H1 (cell line): ENCODE measurements around the gene CDC14B. TPM values are rescaled to one million over a fixed set of nuclear protein-coding genes. Genes with fewer than 3 reads are reported as not detected.

ENCODE experiments used
- CTCF ChIA-PET: fragments of 300-600 bp; sonication (Branson Sonifier 250); formaldehyde crosslinking; loops from one replicate; lab custom pipeline; 2021; ENCODE audit not compliant: partially characterized antibody; lab: Charles Lee
- POLR2A ChIA-PET: fragments of 300-600 bp; sonication (Branson Sonifier 250); formaldehyde crosslinking; loops from one replicate; lab custom pipeline; 2021; ENCODE audit warnings: inconsistent platforms; ENCODE audit not compliant: partially characterized antibody; lab: Charles Lee
- DNase-seq, 2 experiments: peaks; one replicate each; pipeline versions ENCODE4 v3.0.0 to v3.0.0-alpha.2; 2010 to 2022; ENCODE audit warnings: low spot score in 2 of 2, low read depth in 1 of 2, mixed read lengths in 1 of 2
- FAIRE-seq: peaks from 2 replicates; lab custom pipeline; 2011; peaks lifted over from hg19 to GRCh38; lab: Jason Lieb, UNC
- H2AFZ ChIP-seq: 2 replicates; pipeline ENCODE4 v1.8.1; 2012; ENCODE audit warnings: low read length, inconsistent platforms
- H2AK5ac ChIP-seq: 2 replicates; pipeline ENCODE4 v1.6.1; 2013; ENCODE audit warnings: low read depth, low read length
- H2BK120ac ChIP-seq: replicated peaks from 2 replicates; pipeline ENCODE3; 2013; ENCODE audit warnings: low read depth, low read length, inconsistent platforms
- H2BK12ac ChIP-seq: 2 replicates; pipeline ENCODE4 v1.6.1; 2013; ENCODE audit warnings: low read depth, low read length
- H2BK15ac ChIP-seq: 2 replicates; pipeline ENCODE4 v1.6.1; 2013; ENCODE audit warnings: low read length
- H2BK20ac ChIP-seq: 2 replicates; pipeline ENCODE4 v1.6.1; 2013; ENCODE audit warnings: low read length
- H2BK5ac ChIP-seq: 2 replicates; pipeline ENCODE4 v1.6.1; 2013; ENCODE audit warnings: low read depth, low read length
- H3K14ac ChIP-seq: 2 replicates; pipeline ENCODE4 v1.6.1; 2013; ENCODE audit warnings: inconsistent platforms; ENCODE audit not compliant: insufficient read length
- H3K18ac ChIP-seq: 2 replicates; pipeline ENCODE4 v1.6.1; 2013; ENCODE audit warnings: low read length; ENCODE audit errors: extremely low read depth
- H3K23ac ChIP-seq: 2 replicates; pipeline ENCODE4 v1.6.1; 2013; ENCODE audit warnings: inconsistent platforms; ENCODE audit not compliant: insufficient read length
- H3K23me2 ChIP-seq: 2 replicates; pipeline ENCODE4 v1.6.1; 2013; ENCODE audit warnings: low read depth, low read length
- H3K27ac ChIP-seq: 2 replicates; pipeline ENCODE4 v1.6.1; 2011; ENCODE audit warnings: low read depth, low read length, inconsistent platforms
- H3K27me3 ChIP-seq, 4 experiments: replicated peaks in 1 of 4; 1 replicate in 1 of 4; 2 replicates in 3 of 4; pipeline versions ENCODE4 v1.6.1 to v1.8.1; 2011 to 2013; ENCODE audit warnings: low read length in 3 of 4, mild to moderate bottlenecking in 3 of 4, inconsistent platforms in 2 of 4, mixed read lengths in 2 of 4, moderate library complexity in 1 of 4; ENCODE audit not compliant: control insufficient read depth in 3 of 4, insufficient read depth in 3 of 4; ENCODE audit errors: extremely low read depth in 1 of 4
- H3K36me3 ChIP-seq, 4 experiments: 2 replicates each; pipeline versions ENCODE4 v1.6.1 to v1.8.1; 2011 to 2013; ENCODE audit warnings: mild to moderate bottlenecking in 4 of 4, low read length in 3 of 4, moderate library complexity in 2 of 4, control low read depth in 1 of 4, inconsistent platforms in 1 of 4; ENCODE audit not compliant: insufficient read depth in 4 of 4, control insufficient read depth in 2 of 4
- H3K4ac ChIP-seq: replicated peaks from 2 replicates; pipeline ENCODE3; 2013; ENCODE audit warnings: low read length, low read depth, mixed read lengths, inconsistent platforms; ENCODE audit not compliant: insufficient read length
- H3K4me1 ChIP-seq, 4 experiments: replicated peaks in 1 of 4; 1 replicate in 1 of 4; 2 replicates in 3 of 4; pipeline versions ENCODE4 v1.6.1 to v1.8.1; 2011 to 2013; ENCODE audit warnings: low read length in 3 of 4, inconsistent platforms in 2 of 4, mixed read lengths in 1 of 4; ENCODE audit not compliant: insufficient read depth in 4 of 4, control insufficient read depth in 3 of 4
- H3K4me2 ChIP-seq, 2 experiments: 2 replicates each; pipeline versions ENCODE4 v1.6.1 to v1.8.1; 2011 to 2013; ENCODE audit warnings: low read depth in 2 of 2, low read length in 2 of 2, control low read depth in 1 of 2, inconsistent platforms in 1 of 2, mild to moderate bottlenecking in 1 of 2; ENCODE audit not compliant: insufficient read depth in 1 of 2
- H3K4me3 ChIP-seq, 4 experiments: fragments of 200-600, 300-600 bp in 1 of 4; sonication (generic), shearing (Covaris generic), sonication (Bioruptor Twin) in 1 of 4; 2 replicates each; pipeline versions ENCODE4 v1.5.1 to v1.8.1; 2011 to 2016; ENCODE audit warnings: low read length in 4 of 4, low read depth in 3 of 4, control low read depth in 2 of 4, inconsistent platforms in 2 of 4, mild to moderate bottlenecking in 2 of 4, mixed read lengths in 1 of 4, moderate library complexity in 1 of 4; ENCODE audit not compliant: insufficient read depth in 2 of 4; ENCODE audit errors: extremely low read depth in 1 of 4
- H3K56ac ChIP-seq: replicated peaks from 2 replicates; pipeline ENCODE3; 2013; ENCODE audit warnings: low read depth, mild to moderate bottlenecking, mixed read lengths, low read length, inconsistent platforms; ENCODE audit not compliant: insufficient read length
- H3K79me1 ChIP-seq: 2 replicates; pipeline ENCODE4 v1.6.1; 2013; ENCODE audit warnings: low read depth, low read length, control low read depth
- H3K79me2 ChIP-seq, 2 experiments: 2 replicates each; pipeline versions ENCODE4 v1.6.1 to v1.8.1; 2012 to 2013; ENCODE audit warnings: low read length in 2 of 2, mild to moderate bottlenecking in 2 of 2, inconsistent platforms in 1 of 2; ENCODE audit not compliant: insufficient read depth in 2 of 2, control insufficient read depth in 1 of 2
- H3K9ac ChIP-seq, 4 experiments: replicated peaks in 1 of 4; 1 replicate in 1 of 4; 2 replicates in 3 of 4; pipeline versions ENCODE4 v1.6.1 to v1.8.1; 2011 to 2013; ENCODE audit warnings: low read depth in 3 of 4, low read length in 3 of 4, control low read depth in 2 of 4, mild to moderate bottlenecking in 2 of 4, moderate library complexity in 2 of 4, inconsistent platforms in 1 of 4; ENCODE audit errors: extremely low read depth in 1 of 4
- H3K9me3 ChIP-seq, 2 experiments: 2 replicates each; pipeline versions ENCODE4 v1.6.1 to v1.8.1; 2012 to 2013; ENCODE audit warnings: mild to moderate bottlenecking in 2 of 2, moderate library complexity in 2 of 2, control low read depth in 1 of 2, inconsistent platforms in 1 of 2, low read depth in 1 of 2, low read length in 1 of 2, mixed read lengths in 1 of 2; ENCODE audit not compliant: insufficient read depth in 2 of 2
- H4K20me1 ChIP-seq, 2 experiments: replicated peaks in 1 of 2; 2 replicates each; pipeline versions ENCODE3 to v1.8.1; 2011 to 2013; ENCODE audit warnings: inconsistent platforms in 2 of 2, low read length in 2 of 2, mild to moderate bottlenecking in 1 of 2; ENCODE audit not compliant: insufficient read depth in 2 of 2, control insufficient read depth in 1 of 2
- H4K5ac ChIP-seq: 2 replicates; pipeline ENCODE4 v1.6.1; 2013; ENCODE audit warnings: low read length, low read depth, mixed read lengths, inconsistent platforms; ENCODE audit not compliant: insufficient read length
- H4K8ac ChIP-seq: 2 replicates; pipeline ENCODE4 v1.8.0; 2013; ENCODE audit warnings: mild to moderate bottlenecking, moderate library complexity, low read length, inconsistent platforms; ENCODE audit not compliant: insufficient read depth; ENCODE audit errors: extremely low read depth
- H4K91ac ChIP-seq: replicated peaks from 2 replicates; pipeline ENCODE3; 2013; ENCODE audit warnings: low read length, mixed read lengths, inconsistent platforms; ENCODE audit not compliant: insufficient read length
- EGR1 ChIP-seq: IDR thresholded peaks from 2 replicates; pipeline ENCODE4 v1.6.1; 2011; ENCODE audit warnings: low read depth, low read length, borderline replicate concordance
- KDM1A ChIP-seq: fragments of 200-600, 300-600 bp; sonication (generic); IDR thresholded peaks from 2 replicates; pipeline ENCODE4 v1.7.1; 2016; ENCODE audit warnings: mild to moderate bottlenecking, low read length, borderline replicate concordance
- POLR2A ChIP-seq, 2 experiments: IDR thresholded peaks; 1 replicate in 1 of 2; 2 replicates in 1 of 2; pipeline ENCODE4 v1.6.1; 2011; ENCODE audit warnings: low read depth in 2 of 2, low read length in 2 of 2, mild to moderate bottlenecking in 2 of 2; ENCODE audit errors: control extremely low read depth in 1 of 2
- RNF2 ChIP-seq: fragments of 200-900, 300-1000 bp; sonication (generic); IDR thresholded peaks from 2 replicates; pipeline ENCODE4 v1.7.1; 2016; ENCODE audit warnings: borderline replicate concordance, low read depth, mild to moderate bottlenecking, antibody characterized with exemption, low read length; ENCODE audit not compliant: poor library complexity, severe bottlenecking; ENCODE audit errors: missing control alignments
- WGBS, 2 experiments: shearing (Covaris generic) in 1 of 2; methylation state at CpG; one replicate each; pipeline versions ENCODE4 v1.1.6 to v1.1.7; 2013 to 2015; ENCODE audit warnings: low lambda C conversion rate in 2 of 2, mixed read lengths in 2 of 2, inconsistent platforms in 1 of 2, low coverage in 1 of 2, missing lambda C conversion rate in 1 of 2; ENCODE audit not compliant: insufficient replicate concordance in 2 of 2, insufficient coverage in 1 of 2, insufficient read length in 1 of 2; ENCODE audit errors: extremely low coverage in 1 of 2, missing lambda C conversion rate in 1 of 2; 5-methylcytosine and 5-hydroxymethylcytosine counted together
- polyA plus RNA-seq, 7 experiments: library from polyadenylated mRNA; depleted of rRNA in 3 of 7; stranded (reverse) in 5 of 7; unstranded in 2 of 7; fragments of >200 nt in 5 of 7; fragments of 200-250 nt in 2 of 7; gene quantifications; 1 replicate in 5 of 7; 2 replicates in 1 of 7; 4 replicates in 1 of 7; pipeline versions ENCODE4 v1.2.1 to v1.2.3, GENCODE V29; 2011 to 2013; ENCODE audit warnings: missing spikeins in 2 of 7, mixed read lengths in 2 of 7
- total RNA-seq: library from RNA; stranded (reverse); fragmentation: NEBNext Ultra II Directional; extraction: Animal tissue kit (Norgen Biotek cat#: 25700); gene quantifications from 2 replicates; pipeline ENCODE4 v1.2.1, GENCODE V29; 2021

Gene CDC14B
- total and polyA plus RNA-seq, 2 of the 8 experiments (the other 6 are each of a cell fraction or from before 2014, with no cell fraction given): 17.2 to 44.6 TPM

GRCh38 chr9:96514800-96515158, 104.9 kb downstream of the CDC14B start:
- Histone ChIP-seq H3K27ac (no peak overlapping the region), H3K56ac (no peak overlapping the region), H2BK12ac (no peak overlapping the region), H3K14ac (no peak overlapping the region), H3K4me3 (no peak overlapping the region), H3K9ac (no peak overlapping the region), H4K5ac (no peak overlapping the region), H2BK120ac (no peak overlapping the region), H3K9me3 (no peaks in the 10 kb centered on the region), H3K4ac (no peak overlapping the region), H3K23me2 (no peaks in the 10 kb centered on the region), H3K36me3 (peaks cover 0 to 7% (median 0%) of the 10 kb centered on the region in 4 experiments; a peak in 2 of 8 replicates), H3K4me1 (no peaks in the 10 kb centered on the region), H2BK20ac (no peak overlapping the region), H4K8ac (no peak overlapping the region), H4K20me1 (peaks cover 0 to 4% of the 10 kb centered on the region in 2 experiments), H4K91ac (no peak overlapping the region), H3K79me1 (no peaks in the 10 kb centered on the region), H3K27me3 (no peaks in the 10 kb centered on the region), H2BK5ac (no peak overlapping the region), H2AFZ (no peak overlapping the region), H3K18ac (no peak overlapping the region), H2BK15ac (no peak overlapping the region), H3K23ac (no peak overlapping the region), H2AK5ac (no peak overlapping the region), H3K4me2 (no peak overlapping the region), H3K79me2 (no peaks in the 10 kb centered on the region)
- no peak for FAIRE-seq
- TF ChIP-seq EGR1 (no peak), POLR2A (IDR thresholded peaks at IDR 0.05; ENCODE audit: control extremely low read depth in 1 of 2, low read depth in 2 of 2, low read length in 2 of 2) (no peak), KDM1A (no peak), RNF2 (no peak)
- ChIA-PET POLR2A (no interaction called here), CTCF (interaction anchor here (0.8 kb wide), 3 partner anchors 15 to 42 kb away, joined by 3 read pairs; no protein-coding TSS in a partner anchor)
- 92% methylated on average over 3 of the region's 3 CpGs; no CpG with 5 or more reads in 1 of the 2 experiments for WGBS, 2 experiments
- DNase-seq: no peak
